Panc1 (cell line): ENCODE results near the gene DAPK1. TPM values are rescaled to one million over a fixed set of nuclear protein-coding genes. Genes with fewer than 3 reads are reported as not detected.

ENCODE experiments used
- ATAC-seq: fragments of 200-7000 bp; cut with Tn5 transposase; 2 replicates; pipeline ENCODE4 v1.9.1; 2020; ENCODE audit warnings: mild to moderate bottlenecking, moderate library complexity
- BruUV-seq: library from RNA; stranded (reverse); fragments of 400-500 nt; replicated peaks from 2 replicates; lab custom pipeline; 2021; lab: Mats Ljungman, UMichigan
- CTCF ChIA-PET: fragments of 300-600 bp; sonication (Branson Sonifier 250); formaldehyde crosslinking; loops from one replicate; lab custom pipeline; 2022; ENCODE audit warnings: antibody characterized with exemption; lab: Charles Lee
- POLR2A ChIA-PET: fragments of 300-600 bp; sonication (Branson Sonifier 250); formaldehyde crosslinking; loops from one replicate; lab custom pipeline; 2022; ENCODE audit warnings: antibody characterized with exemption; lab: Charles Lee
- DNase-seq: peaks from one replicate; pipeline ENCODE4 v3.0.0-alpha.2; 2010; ENCODE audit warnings: low read depth, low spot score
- H3K27ac ChIP-seq: 2 replicates; pipeline ENCODE4 v1.5.1; 2011; ENCODE audit warnings: mild to moderate bottlenecking, low read length, inconsistent platforms
- H3K27me3 ChIP-seq: fragments of 200-500 bp; sonication (Bioruptor generic); 2 replicates; pipeline ENCODE4 v1.6.0; 2014; ENCODE audit warnings: low read length, inconsistent platforms; ENCODE audit not compliant: control insufficient read depth, insufficient read depth
- H3K36me3 ChIP-seq: fragments of 200-500 bp; sonication (Bioruptor generic); 2 replicates; pipeline ENCODE4 v1.5.1; 2014; ENCODE audit warnings: inconsistent platforms, mild to moderate bottlenecking, low read length, moderate library complexity; ENCODE audit not compliant: control insufficient read depth, insufficient read depth
- H3K4me1 ChIP-seq: 2 replicates; pipeline ENCODE4 v1.5.1; 2011; ENCODE audit warnings: inconsistent platforms, mild to moderate bottlenecking, low read length, moderate library complexity; ENCODE audit not compliant: control insufficient read depth, insufficient read depth
- H3K4me3 ChIP-seq, 2 experiments: 2 replicates each; pipeline ENCODE4 v1.5.1; 2011 to 2012; ENCODE audit warnings: low read depth in 2 of 2, low read length in 2 of 2, mild to moderate bottlenecking in 2 of 2, inconsistent platforms in 1 of 2, moderate library complexity in 1 of 2
- H3K9me3 ChIP-seq: fragments of 200-500 bp; sonication (Bioruptor generic); 2 replicates; pipeline ENCODE4 v1.5.1; 2014; ENCODE audit warnings: low read depth, mild to moderate bottlenecking, inconsistent platforms, low read length, moderate library complexity; ENCODE audit not compliant: control insufficient read depth, insufficient read depth
- POLR2AphosphoS5 ChIP-seq: IDR thresholded peaks from 2 replicates; pipeline ENCODE4 v1.6.1; 2012; ENCODE audit warnings: mild to moderate bottlenecking, low read depth, low read length, moderate library complexity
- REST ChIP-seq, 2 experiments: IDR thresholded peaks; 2 replicates each; pipeline ENCODE4 v1.6.1; 2011 to 2012; ENCODE audit warnings: low read depth in 2 of 2, control low read depth in 1 of 2, low read length in 1 of 2, mild to moderate bottlenecking in 1 of 2, moderate library complexity in 1 of 2; ENCODE audit not compliant: insufficient read depth in 1 of 2
- SIN3A ChIP-seq: IDR thresholded peaks from 2 replicates; pipeline ENCODE4 v1.6.1; 2012; ENCODE audit warnings: low read depth, mild to moderate bottlenecking, low read length, moderate library complexity, borderline replicate concordance; ENCODE audit not compliant: insufficient read depth
- TCF7L2 ChIP-seq: IDR thresholded peaks from 2 replicates; pipeline ENCODE4 v1.6.1; 2011; ENCODE audit warnings: mild to moderate bottlenecking, low read depth, low read length, inconsistent platforms
- in situ Hi-C: cut with HindIII; loops from 2 replicates; pipeline ENCODE4 v1.10.0; 2016; ENCODE audit warnings: low sequenced_read_pairs, low pct_unique_long_range_greater_than_20kb
- intact Hi-C: fragments of 100-400 bp; cut with micrococcal nuclease; formaldehyde crosslinking; loops from one replicate; pipeline ENCODE4 v1.10.0; 2022; ENCODE audit not compliant: unreplicated experiment
- total RNA-seq: library from RNA; stranded (reverse); gene quantifications from one replicate; pipeline ENCODE4 v1.2.1, GENCODE V29; 2021; ENCODE audit not compliant: unreplicated experiment
- TF ChIP-seq, protein P1 (sequence below): fragments of 450-650 bp; IDR thresholded peaks from 2 replicates; pipeline ENCODE4 v1.5.1; 2017; ENCODE audit warnings: mild to moderate bottlenecking

Gene DAPK1
- total RNA-seq, 1 experiment from 2014 or later: 0.87 TPM

DNA sequence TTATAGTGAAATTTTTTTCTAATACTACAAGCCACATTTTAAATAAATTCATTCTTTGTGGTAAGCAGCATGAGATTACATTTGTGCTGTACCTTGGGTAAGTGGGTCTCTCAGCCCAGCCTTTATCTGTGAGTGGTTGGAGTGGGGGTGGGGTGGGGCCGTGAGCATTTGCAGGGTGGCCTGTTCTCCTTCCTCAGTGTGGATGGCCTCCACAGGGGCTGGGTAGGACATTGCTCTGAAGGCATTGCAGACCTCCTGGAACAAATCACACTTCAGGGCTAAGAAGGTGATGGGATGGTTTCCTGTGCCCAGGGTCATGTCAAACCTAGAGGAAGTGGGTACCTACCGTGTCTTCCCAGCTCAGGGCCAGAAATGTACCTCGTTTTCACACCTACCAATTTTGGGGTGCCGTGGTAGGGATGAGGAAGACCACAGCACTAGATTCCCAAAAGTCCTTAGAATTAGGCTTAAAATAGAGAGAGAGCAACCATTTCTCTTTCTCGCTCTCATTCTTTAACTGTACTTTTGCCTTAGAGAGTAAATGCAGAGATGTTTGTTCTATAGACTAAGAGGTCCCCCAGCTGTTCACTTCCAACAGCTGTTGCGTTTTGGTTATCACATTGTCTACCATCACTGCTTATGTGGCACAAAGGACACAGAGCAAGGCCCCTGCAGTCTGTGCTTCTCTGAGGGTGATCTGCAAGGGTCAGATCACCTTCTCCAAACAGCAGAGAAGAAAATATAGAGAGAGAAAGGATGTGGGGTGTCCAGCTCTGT is 144.9 kb downstream of the DAPK1 start:
- Histone ChIP-seq H3K27ac (no peak overlapping the region), H3K9me3 (no peaks in the 10 kb centered on the region), H3K4me1 (no peaks in the 10 kb centered on the region), H3K36me3 (no peaks in the 10 kb centered on the region), H3K4me3 (no peak overlapping the region), H3K27me3 (no peaks in the 10 kb centered on the region)
- ChIA-PET POLR2A (no interaction called here), CTCF (no interaction called here)
- intact Hi-C loops: no loop called here
- DNase-seq (no peak), ATAC-seq (no peak)
- in situ Hi-C loops: no loop called here
- no TSS peak for BruUV-seq
- TF ChIP-seq, protein P1, sequence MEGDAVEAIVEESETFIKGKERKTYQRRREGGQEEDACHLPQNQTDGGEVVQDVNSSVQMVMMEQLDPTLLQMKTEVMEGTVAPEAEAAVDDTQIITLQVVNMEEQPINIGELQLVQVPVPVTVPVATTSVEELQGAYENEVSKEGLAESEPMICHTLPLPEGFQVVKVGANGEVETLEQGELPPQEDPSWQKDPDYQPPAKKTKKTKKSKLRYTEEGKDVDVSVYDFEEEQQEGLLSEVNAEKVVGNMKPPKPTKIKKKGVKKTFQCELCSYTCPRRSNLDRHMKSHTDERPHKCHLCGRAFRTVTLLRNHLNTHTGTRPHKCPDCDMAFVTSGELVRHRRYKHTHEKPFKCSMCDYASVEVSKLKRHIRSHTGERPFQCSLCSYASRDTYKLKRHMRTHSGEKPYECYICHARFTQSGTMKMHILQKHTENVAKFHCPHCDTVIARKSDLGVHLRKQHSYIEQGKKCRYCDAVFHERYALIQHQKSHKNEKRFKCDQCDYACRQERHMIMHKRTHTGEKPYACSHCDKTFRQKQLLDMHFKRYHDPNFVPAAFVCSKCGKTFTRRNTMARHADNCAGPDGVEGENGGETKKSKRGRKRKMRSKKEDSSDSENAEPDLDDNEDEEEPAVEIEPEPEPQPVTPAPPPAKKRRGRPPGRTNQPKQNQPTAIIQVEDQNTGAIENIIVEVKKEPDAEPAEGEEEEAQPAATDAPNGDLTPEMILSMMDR: no peak
- TF ChIP-seq SIN3A (no peak), TCF7L2 (no peak), REST (IDR thresholded peaks at IDR 0.05; ENCODE audit: insufficient read depth in 1 of 2, low read depth in 2 of 2, low read length in 1 of 2) (no peak)

DNA sequence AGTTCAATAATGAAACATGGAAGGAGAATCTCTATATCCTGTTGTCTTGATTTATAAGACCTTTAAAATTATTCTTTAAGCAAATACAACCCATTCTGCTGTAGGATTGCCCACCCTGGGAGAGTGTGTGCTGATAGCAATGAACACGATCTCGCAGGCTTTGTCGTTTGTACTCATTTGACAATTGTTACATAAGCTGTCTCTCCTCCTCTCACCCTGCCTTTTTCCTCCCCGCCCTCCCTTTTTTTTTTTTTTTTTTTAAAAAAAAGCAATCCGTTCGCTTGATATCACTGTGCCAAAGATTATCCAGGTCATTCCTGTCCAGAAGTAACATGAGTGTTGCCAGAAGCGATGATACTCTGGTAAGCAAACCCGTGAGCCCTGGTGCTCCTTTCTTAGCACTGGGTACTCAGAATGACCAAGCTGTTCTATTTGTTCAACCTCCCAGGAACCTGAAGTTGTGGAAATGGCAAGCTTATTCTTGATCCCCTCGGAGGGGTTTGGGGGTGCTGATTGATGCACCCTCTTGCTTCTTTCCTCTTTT is 145.5 kb downstream of the DAPK1 start:
- Histone ChIP-seq H3K9me3 (no peaks in the 10 kb centered on the region), H3K27ac (no peak overlapping the region), H3K36me3 (no peaks in the 10 kb centered on the region), H3K4me3 (no peak overlapping the region), H3K4me1 (no peaks in the 10 kb centered on the region), H3K27me3 (no peaks in the 10 kb centered on the region)
- TF ChIP-seq REST (IDR thresholded peaks at IDR 0.05; ENCODE audit: insufficient read depth in 1 of 2, low read depth in 2 of 2, low read length in 1 of 2) (no peak), POLR2AphosphoS5 (no peak), SIN3A (no peak), TCF7L2 (no peak)
- TF ChIP-seq, protein P1: no peak
- no TSS peak for BruUV-seq
- ChIA-PET CTCF (no interaction called here), POLR2A (no interaction called here)
- DNase-seq: no peak
- intact Hi-C loops: no loop called here
- no peak for ATAC-seq
- in situ Hi-C loops: no loop called here
